GM19239 (cell line): ENCODE data around the gene PBX3.
"Not testable (repeated sequence)": the region's sequence is repeated elsewhere in the genome, so short reads cannot be mapped to it uniquely, and the experiment has no call there.

Source experiments
- DNase-seq: peaks from one replicate; pipeline ENCODE4 v3.0.0; 2011; ENCODE audit warnings: low spot score; ENCODE audit not compliant: insufficient read length
- FAIRE-seq: peaks from 2 replicates; lab custom pipeline; 2011; peaks lifted over from hg19 to GRCh38; lab: Jason Lieb, UNC

PBX3 gene

DNA sequence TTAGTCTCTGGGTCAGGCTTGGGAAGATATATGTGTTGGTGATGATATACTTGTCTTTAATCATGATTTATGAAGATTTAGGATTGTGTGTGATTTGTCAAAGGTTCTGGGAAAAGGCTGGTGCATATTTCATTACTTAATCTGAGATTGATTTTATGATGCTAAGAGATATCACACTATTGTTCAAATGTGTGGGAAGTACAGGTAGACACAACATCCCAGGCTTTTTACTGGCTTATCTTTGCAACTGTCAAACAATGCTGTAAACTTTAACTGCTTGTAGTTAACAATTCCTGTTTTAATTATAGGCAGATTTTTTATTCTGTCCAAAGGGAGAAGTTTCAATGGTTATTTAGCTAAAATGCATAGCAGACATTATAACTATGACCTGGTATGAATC lies 23.9 kb downstream of the PBX3 start:
- FAIRE-seq: peak; percentile 83
- DNase-seq: no peak

DNA sequence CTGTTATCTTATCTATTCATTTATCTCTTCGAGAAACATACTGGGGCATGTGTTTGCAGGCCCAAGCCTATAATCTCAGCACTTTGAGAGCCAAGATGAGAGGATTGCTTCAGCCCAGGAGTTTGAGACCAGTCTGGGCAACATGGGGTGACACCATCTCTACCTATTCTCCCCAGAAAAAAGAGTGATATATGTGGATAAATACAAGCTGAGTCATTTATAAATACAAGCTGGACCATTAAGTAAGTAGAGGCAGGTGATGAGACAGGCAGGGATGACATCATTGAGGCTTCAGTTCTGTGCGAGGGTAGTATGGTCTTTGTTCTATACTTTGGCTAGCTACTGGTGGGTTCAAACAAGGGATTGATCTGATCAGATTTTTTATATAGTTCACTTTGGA lies 25.6 kb downstream of the PBX3 start:
- FAIRE-seq: peak; percentile 31
- DNase-seq: no peak

DNA sequence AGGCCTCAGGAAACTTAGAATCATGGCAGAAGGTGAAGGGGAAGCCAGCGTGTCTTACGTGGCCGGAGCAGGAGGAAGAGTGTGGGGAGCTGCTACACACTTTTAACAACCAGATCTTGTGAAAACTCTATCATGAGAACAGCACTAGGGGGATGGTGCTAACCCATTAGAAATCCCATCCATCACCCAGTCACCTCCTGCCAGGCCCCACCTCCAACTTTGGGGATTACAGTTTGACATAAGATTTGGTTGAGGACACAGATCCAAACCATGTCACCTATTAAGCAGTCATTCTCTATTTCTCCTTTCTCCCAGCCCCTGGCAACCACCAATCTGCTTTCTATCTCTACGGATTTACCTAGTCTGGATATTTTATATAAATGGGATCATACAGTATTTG lies 26.9 kb downstream of the PBX3 start:
- no peak for DNase-seq
- FAIRE-seq: no peak

DNA sequence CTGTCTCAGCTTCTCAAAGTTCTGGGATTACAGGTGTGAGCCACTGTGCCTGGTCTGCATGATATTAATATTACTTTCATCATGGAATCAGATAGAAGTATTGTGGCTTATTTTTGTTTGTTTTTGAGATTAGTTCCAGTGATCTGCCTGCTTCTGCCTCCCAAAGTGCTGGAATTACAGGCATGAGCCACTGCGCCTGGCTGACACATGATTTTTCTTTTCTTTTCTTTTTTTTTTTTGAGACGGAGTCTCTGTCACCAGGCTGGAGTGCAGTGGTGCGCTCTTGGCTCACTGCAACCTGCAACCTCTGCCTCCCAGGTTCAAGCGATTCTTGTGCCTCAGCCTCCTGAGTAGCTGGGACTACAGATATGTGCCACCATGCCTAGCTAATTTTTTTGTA lies 29.6 kb downstream of the PBX3 start:
- FAIRE-seq: not testable (repeated sequence)

DNA sequence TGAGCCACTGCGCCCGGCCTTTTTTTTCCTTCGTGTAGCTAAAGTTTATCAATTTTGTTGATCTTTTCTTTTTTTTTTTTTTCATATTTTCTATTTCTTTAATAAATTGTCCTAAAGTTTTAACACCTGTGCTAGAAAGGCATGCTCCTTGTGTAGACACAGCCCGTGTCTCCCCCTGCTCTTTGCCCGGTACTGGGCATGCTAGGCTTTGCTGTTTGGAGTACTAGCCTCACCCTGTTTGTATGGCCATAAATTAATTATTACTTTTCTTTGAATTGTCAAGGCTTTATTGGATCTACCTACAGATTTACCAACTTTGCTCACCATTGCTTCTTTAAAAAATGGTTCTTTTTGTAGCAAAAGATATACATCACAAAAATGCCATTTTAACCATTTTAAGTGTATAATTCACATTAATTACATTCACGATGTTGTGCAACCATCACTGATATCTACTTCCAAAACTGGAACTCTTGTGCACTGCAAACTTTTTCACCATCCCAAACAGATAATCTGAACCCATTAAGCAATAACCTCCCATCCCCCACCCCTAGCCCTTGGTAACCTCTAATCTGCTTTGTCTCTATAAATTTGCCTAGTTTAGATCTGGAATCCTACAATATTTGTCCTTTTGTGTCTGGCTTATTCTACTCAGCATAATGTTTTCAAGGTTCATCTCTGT lies 31.5 kb downstream of the PBX3 start:
- DNase-seq: not testable (repeated sequence)
- peak; percentile 72 for FAIRE-seq

More for the DNA sequence above, 29.6 kb downstream of the PBX3 start:
- not testable (repeated sequence) for DNase-seq

DNA sequence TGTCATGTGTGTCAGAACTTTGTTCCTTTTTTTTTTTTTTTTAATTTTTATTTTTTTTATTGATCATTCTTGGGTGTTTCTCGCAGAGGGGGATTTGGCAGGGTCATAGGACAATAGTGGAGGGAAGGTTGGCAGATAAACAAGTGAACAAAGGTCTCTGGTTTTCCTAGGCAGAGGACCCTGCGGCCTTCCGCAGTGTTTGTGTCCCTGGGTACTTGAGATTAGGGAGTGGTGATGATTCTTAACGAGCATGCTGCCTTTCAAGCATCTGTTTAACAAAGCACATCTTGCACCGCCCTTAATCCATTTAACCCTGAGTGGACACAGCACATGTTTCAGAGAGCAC lies 32.0 kb downstream of the PBX3 start:
- not testable (repeated sequence) for FAIRE-seq, DNase-seq

DNA sequence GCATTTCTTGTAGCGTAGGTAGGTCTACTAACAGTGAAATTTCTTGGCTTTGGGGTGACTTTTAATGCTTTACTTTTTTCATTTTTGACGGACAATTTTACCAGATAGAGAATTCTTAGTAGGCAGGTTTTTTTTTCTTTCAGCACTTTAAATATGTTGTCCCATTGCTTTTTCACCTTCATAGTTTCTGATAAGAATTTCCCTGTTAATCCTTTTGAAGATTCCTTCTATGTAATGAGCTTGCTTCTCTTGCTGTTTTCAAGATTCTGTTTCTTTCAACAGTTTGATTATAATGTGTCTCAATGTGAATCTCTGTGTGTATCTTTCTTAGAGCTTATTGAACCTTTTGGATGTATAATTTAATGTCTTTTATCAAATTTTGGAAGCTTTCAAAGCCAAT lies 35.5 kb downstream of the PBX3 start:
- FAIRE-seq (peak; percentile 45), DNase-seq (no peak)

DNA sequence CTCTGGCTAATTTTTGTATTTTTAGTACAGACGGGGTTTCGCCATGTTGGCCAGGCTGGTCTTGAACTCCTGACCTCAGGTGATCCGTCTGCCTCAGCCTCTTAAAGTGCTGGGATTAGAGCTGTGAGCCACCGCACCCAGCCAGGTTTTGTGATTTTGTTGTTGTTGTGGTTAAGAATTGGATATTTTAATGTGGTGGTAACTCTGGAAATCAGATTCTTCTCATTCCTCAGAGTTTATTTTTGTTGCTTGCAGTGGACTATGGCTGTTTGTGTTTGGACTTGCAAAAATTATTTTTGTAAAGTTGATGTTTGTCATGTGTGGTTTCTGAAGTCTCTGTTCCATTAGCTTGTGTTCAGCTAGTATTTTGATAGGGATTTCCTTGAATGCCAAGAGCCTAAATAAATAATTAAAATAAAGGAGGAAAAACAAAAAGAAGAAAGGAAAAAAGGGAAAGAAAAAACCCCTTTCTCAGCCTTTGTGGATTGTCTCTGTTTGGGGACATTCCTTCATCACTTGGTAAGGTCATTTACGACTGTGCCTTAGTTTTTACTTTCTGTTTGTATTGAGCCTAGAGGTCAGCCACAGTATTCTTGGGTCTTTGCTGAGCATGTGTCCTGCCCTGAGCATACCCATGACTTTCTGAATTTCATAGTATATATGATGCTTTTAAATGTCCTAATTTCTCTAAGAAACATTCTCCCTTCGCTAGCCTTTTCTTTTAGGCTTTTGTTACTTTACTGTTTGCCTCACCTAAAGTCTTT lies 37.3 kb downstream of the PBX3 start:
- no peak for FAIRE-seq

DNA sequence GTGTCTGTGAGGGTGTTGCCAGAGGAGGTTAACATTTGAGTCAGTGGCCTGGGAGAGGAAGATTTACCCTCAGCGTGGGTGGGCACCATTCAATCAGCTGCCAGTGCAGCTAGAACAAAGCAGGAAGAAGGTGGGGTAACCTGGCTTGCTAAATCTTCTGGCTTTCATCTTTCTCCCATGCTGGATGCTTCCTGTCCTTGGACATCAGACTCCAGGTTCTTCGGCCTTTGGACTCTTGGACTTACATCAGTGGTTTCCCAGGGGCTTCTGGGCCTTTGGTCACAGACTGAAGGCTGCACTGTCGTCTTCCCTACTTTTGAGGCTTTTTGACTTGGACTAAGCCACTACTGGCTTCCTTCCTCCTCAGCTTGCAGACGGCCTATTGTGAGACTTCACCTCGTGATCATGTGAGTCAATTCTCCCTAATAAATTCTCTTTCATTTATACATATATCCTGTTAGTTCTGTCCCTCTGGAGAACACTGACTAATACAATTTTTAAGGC lies 38.1 kb downstream of the PBX3 start:
- FAIRE-seq: no peak

More for the DNA sequence above, 37.3 kb downstream of the PBX3 start:
- no peak for DNase-seq

DNA sequence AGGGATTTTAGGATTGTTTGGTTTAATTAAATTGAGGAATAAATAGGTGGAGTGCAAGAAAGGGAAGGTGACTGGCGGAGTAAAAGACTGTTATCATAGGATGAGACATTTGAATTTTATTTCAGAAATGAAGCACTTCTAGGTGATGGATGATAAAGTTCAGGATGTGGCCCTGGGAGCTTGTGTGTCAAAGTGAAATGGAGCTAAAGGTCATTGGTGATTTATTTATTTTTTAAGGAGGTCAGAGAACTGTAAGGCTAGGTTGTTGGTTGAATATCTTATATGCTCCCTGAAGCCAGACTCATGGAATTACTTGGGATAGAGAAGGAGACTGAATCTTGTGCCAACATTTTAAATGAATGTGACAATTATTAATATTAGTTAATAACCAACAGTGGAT lies 40.5 kb downstream of the PBX3 start:
- FAIRE-seq: no peak
- no peak for DNase-seq

More for the DNA sequence above, 38.1 kb downstream of the PBX3 start:
- DNase-seq: no peak

DNA sequence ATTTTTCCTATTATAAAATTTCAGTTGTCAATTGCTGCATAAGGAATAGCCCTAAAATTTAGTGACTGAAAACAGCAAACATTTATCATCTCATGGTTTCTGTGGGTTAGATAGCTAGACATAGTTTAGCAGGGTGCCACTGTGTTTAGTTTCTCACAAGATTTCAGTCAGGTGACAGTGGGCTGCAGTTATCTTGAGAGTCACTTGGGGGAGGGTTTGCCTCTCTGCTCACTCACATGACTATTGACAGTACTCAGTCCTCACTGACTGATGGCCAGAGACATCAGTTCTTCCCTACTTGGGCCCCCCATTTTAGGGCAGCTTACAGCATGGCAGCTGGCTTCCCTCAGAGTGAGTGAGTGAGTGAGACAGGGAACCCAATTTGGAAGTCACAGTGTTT lies 42.0 kb downstream of the PBX3 start:
- no peak for FAIRE-seq
- no peak for DNase-seq

DNA sequence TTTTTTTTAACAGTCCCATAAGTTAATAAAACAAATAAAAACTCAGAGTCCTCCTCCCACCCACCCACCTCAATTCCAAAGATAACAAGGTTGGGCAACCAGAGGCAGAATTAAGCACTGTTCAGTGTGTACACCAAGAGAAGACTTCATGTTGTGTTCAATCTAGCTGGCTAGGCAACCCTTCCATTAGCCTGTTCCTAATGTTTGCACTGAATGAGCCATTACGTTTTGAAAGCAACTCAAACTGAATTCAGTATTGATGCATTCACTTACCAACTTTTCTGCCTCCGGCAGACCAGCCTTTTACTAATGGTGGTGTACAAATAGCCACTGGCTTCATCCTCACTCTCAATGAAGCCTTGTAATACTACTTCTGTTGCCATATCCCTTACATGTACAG lies 47.5 kb downstream of the PBX3 start:
- FAIRE-seq: no peak
- no peak for DNase-seq

DNA sequence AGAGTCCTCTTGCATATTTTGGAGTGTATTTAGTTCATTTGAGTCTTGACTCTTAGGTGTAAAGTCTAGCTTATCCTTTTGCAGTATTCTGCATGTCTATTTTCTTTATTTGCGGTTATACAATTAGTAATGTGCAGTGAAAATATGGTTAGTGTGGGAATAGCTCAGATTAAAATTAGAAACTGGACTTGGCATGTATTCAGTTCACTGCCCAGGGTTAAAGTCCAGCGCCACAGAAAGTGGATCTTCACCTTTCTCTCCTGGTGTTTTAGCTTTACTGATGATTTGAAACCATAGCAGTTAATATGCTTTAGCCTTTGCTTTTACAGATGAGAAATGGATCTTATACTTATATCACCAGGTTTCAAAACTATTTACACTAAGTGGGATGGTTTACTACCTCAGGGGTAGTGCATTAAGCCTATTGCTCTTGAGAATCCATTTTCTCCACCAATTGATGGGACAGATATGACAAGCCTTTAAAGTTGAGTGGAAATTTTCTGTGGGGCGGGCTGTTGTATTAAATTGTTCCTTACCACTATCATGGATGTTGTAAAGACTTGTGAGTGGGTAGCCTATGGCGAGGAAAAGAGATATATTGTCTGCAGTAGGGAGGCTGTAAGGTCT lies 48.9 kb downstream of the PBX3 start:
- FAIRE-seq (peak; percentile 31), DNase-seq (no peak)

DNA sequence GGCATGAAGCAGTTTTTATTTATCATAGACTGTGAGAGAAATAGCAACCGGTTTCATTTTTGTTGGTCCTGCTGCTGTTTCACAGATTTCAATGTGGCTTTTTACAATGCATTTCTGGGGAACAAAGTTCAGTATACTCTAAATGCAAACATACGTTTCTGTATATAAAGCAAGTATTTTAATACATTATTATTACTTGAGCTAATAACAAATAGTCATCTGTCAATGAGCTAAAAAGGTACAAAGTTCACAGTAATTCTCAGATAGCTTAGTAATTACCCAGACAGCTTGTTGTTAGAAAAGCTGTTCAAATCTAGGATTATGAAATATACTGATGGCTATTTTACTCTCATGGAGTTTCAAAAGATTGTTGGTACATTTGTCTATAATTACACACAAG lies 50.8 kb downstream of the PBX3 start:
- FAIRE-seq: no peak
- no peak for DNase-seq

DNA sequence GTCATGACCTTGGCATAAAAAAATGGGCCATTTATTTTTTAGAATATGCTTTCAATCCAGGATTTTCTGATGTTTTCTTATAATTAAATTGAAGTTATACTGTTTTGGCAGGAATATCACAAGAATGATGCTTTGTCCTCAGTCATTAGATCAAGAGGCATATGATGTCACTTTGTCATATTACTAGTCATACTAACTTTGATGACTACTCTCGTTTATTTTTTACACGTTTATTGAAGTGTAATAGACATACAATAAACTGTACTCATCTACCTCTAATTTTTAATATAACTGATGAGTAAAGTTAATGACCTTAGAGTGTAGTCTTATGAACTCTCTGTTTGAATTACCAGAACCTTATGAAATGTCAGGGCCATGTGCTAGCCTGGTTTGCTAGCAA lies 56.4 kb downstream of the PBX3 start:
- FAIRE-seq (no peak), DNase-seq (no peak)

DNA sequence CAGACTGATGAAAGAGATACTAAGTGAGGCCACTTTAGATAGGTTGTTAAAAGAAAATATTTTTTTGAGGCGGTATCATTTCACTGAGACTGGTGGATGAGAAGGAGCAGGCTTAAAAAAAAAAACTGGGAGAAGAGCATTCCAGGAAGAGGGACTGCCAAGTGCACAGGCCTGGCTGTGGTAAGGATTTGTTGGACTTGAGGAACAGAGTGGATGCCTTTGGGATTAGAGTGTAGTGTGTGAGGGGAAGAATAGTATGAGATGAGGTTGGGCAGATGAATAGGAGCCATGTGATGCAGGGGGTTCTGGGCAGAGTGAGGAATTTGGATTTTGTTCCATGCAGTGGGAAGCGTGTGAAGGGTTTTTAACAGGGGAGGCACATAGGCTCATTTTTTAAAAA lies 57.9 kb downstream of the PBX3 start:
- FAIRE-seq (no peak), DNase-seq (no peak)

DNA sequence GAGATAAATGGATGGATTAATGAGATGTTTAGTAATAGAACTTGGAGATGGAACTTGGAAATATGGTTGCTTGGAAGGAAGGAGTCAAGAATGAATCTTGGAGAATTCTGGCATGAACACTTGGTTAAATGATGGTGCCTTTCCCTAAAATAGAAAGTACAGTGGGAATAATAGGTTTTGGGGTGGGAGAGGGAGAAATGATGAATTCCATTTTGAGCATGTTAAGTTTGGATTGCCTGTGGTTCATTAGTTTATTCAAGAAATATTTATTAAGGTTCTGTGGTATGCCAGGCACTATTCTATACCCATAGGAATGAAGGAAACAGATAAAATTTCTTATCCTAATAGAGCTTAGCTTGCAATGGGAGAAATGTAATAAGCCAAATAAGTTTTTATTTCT lies 58.4 kb downstream of the PBX3 start:
- FAIRE-seq: no peak

DNA sequence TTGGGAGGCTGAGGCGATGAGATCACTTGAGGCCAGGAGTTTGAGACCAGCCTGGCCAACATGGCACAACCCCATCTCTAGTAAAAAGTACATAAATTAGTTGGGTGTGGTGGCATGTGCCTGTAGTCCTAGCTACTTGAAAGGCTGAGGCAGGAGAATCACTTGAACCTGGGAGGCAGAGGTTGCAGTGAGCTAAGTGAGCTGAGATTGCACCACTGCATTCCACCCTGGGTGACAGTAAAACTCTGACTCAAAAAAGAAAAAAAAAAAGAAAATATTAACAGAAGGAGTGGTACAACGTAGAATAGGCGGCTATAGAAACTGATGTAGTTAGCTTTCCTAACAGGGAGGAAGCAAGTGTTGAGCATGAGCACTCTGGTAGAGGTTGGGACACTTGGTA lies 59.9 kb downstream of the PBX3 start:
- no peak for FAIRE-seq
- DNase-seq: no peak

More for the DNA sequence above, 58.4 kb downstream of the PBX3 start:
- DNase-seq: no peak

DNA sequence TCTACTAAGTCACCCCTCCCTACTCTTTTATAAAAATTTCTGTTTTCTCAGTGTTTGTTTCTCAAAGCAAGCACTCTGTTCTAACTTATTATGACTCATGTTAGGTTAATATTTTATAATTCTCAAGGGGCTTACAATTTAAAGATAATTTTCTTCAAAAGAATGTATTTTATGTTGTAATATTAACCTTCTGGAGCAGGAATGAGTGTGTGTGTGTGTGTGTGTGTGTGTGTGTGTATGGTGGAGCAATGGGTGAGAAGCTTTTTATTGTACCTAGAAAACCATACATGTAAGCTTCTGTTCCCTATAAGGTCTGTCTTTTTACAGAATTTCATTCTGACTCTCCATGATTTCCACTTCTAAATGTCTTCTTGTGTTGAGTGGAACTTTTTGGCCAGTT lies 63.0 kb downstream of the PBX3 start:
- no peak for DNase-seq

DNA sequence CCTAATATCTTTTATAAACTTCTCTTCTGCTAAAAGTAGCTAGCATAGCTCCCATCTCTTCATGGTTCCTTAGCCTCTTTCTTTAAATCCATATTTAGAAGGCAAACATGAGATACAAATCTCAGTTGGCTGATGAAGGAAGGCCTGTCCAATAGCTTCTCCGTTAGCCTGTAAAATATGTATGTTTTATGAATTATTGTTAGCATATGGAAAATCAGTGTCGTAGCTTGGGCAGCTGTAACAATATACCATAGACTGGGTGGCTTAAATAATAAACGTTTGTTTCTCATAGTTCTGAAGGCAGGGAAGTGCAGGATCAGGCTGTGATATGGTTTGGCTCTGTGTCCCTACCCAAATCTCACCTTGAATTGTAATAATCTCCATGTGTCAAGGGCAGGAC lies 63.8 kb downstream of the PBX3 start:
- DNase-seq: no peak
- no peak for FAIRE-seq

More for the DNA sequence above, 63.0 kb downstream of the PBX3 start:
- FAIRE-seq: no peak

DNA sequence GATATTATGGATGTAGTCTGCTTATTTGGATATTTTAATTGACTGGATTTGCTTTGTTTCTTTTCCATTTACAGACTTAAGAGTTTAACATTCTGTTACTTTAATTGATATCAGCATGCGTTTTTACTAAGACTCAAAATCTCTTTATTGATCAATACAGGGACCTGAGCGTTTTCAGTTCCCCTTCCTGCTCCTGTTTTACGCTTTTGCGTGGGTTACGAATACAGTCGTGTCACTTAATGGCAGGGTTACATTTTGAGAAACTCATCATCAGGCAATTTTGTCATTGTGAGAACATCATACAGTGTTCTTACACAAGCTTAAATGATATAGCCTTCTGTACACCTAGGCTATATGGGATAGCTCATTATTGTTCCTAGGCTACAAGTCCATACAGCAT lies 65.2 kb downstream of the PBX3 start:
- FAIRE-seq (peak; percentile 21), DNase-seq (no peak)
